Endothelial cell of umbilical vein (primary cell): ENCODE measurements around the gene GADD45G. TPM values are rescaled to one million over a fixed set of nuclear protein-coding genes. Genes with fewer than 3 reads are reported as not detected.

Experiments
- BruUV-seq: library from RNA; stranded (reverse); fragments of 400-500 nt; replicated peaks from 2 replicates; lab custom pipeline; 2021; lab: Mats Ljungman, UMichigan
- CTCF ChIA-PET: fragments of 300-600, 350-600 bp; sonication (Branson Sonifier 250); formaldehyde crosslinking; loops from one replicate; lab custom pipeline; 2021; ENCODE audit warnings: antibody characterized with exemption, inconsistent platforms; lab: Charles Lee
- POLR2A ChIA-PET: fragments of 300-600, 350-600 bp; sonication (Branson Sonifier 250); formaldehyde crosslinking; loops from one replicate; lab custom pipeline; 2021; ENCODE audit warnings: antibody characterized with exemption, inconsistent platforms; lab: Charles Lee
- DNase-seq: peaks from one replicate; pipeline ENCODE4 v3.0.0-alpha.2; 2011; ENCODE audit warnings: low read depth, low spot score
- FAIRE-seq: peaks from 2 replicates; lab custom pipeline; 2011; peaks lifted over from hg19 to GRCh38; lab: Jason Lieb, UNC
- H2AFZ ChIP-seq: 2 replicates; pipeline ENCODE4 v1.6.0; 2012; ENCODE audit warnings: low read depth, low read length, control low read depth, inconsistent platforms
- H3K27ac ChIP-seq: 2 replicates; pipeline ENCODE4 v1.5.1; 2011; ENCODE audit warnings: low read depth, mild to moderate bottlenecking, control low read depth, low read length, moderate library complexity; ENCODE audit not compliant: insufficient read depth
- H3K27me3 ChIP-seq, 2 experiments: 2 replicates each; pipeline versions ENCODE4 v1.6.0 to v1.6.1; 2011; ENCODE audit warnings: low read length in 2 of 2, mixed read lengths in 1 of 2; ENCODE audit not compliant: control insufficient read depth in 2 of 2, insufficient read depth in 2 of 2
- H3K36me3 ChIP-seq, 2 experiments: 2 replicates in 1 of 2; 3 replicates in 1 of 2; pipeline ENCODE4 v1.5.1; 2011; ENCODE audit warnings: low read length in 2 of 2, mild to moderate bottlenecking in 1 of 2, moderate library complexity in 1 of 2; ENCODE audit not compliant: control insufficient read depth in 2 of 2, insufficient read depth in 2 of 2; ENCODE audit errors: extremely low read depth in 1 of 2
- H3K4me1 ChIP-seq: 3 replicates; pipeline ENCODE4 v1.5.1; 2011; ENCODE audit warnings: mild to moderate bottlenecking, low read length; ENCODE audit not compliant: control insufficient read depth, insufficient read depth; ENCODE audit errors: extremely low read depth
- H3K4me2 ChIP-seq: 2 replicates; pipeline ENCODE4 v1.6.1; 2011; ENCODE audit warnings: low read length, control low read depth, mixed read lengths; ENCODE audit not compliant: insufficient read depth
- H3K4me3 ChIP-seq, 3 experiments: fragments of 200-600 bp in 1 of 3; sonication (generic), shearing (Covaris generic) in 1 of 3; replicated peaks in 1 of 3; 2 replicates each; pipeline ENCODE4 v1.5.1; 2011 to 2016; ENCODE audit warnings: control low read depth in 3 of 3, low read length in 3 of 3, mild to moderate bottlenecking in 2 of 3, inconsistent platforms in 1 of 3, low read depth in 1 of 3, moderate library complexity in 1 of 3; ENCODE audit not compliant: insufficient read depth in 1 of 3
- H3K79me2 ChIP-seq: 2 replicates; pipeline ENCODE4 v1.6.0; 2012; ENCODE audit warnings: low read length, inconsistent platforms; ENCODE audit not compliant: control insufficient read depth, insufficient read depth
- H3K9ac ChIP-seq: replicated peaks from 2 replicates; pipeline ENCODE3; 2011; ENCODE audit warnings: low read length, control low read depth; ENCODE audit not compliant: insufficient read depth; ENCODE audit errors: extremely low read depth
- H3K9me1 ChIP-seq: replicated peaks from 3 replicates; pipeline ENCODE4 v1.6.0; 2011; ENCODE audit warnings: mild to moderate bottlenecking, low read length; ENCODE audit not compliant: control insufficient read depth, insufficient read depth; ENCODE audit errors: extremely low read depth
- H3K9me3 ChIP-seq: replicated peaks from 2 replicates; pipeline ENCODE4 v1.5.1; 2012; ENCODE audit warnings: low read length, inconsistent platforms; ENCODE audit not compliant: control insufficient read depth, insufficient read depth
- H4K20me1 ChIP-seq: replicated peaks from 2 replicates; pipeline ENCODE3; 2011; ENCODE audit warnings: mild to moderate bottlenecking, low read length; ENCODE audit not compliant: control insufficient read depth, insufficient read depth; ENCODE audit errors: extremely low read depth
- CTCF ChIP-seq, 2 donors: IDR thresholded peaks; 1 replicate in 1 of 2; 2 replicates in 1 of 2; pipeline ENCODE4 v1.5.1; 2011; ENCODE audit warnings: low read length in 2 of 2, mild to moderate bottlenecking in 2 of 2, moderate library complexity in 2 of 2, control low read depth in 1 of 2, inconsistent platforms in 1 of 2, low read depth in 1 of 2; ENCODE audit not compliant: insufficient read depth in 1 of 2; ENCODE audit errors: extremely low read depth in 1 of 2
- EZH2 ChIP-seq: IDR thresholded peaks from 2 replicates; pipeline ENCODE4 v1.6.1; 2012; ENCODE audit warnings: borderline replicate concordance, low read depth, mild to moderate bottlenecking, moderate library complexity, low read length, inconsistent platforms; ENCODE audit not compliant: severe bottlenecking
- FOS ChIP-seq: IDR thresholded peaks from 2 replicates; pipeline ENCODE4 v1.6.1; 2011; ENCODE audit warnings: mild to moderate bottlenecking, low read length, moderate library complexity, borderline replicate concordance; ENCODE audit not compliant: insufficient read depth
- GATA2 ChIP-seq: IDR thresholded peaks from 2 replicates; pipeline ENCODE4 v1.7.0; 2011; ENCODE audit warnings: low read depth, mild to moderate bottlenecking, moderate library complexity, mixed read lengths, low read length; ENCODE audit not compliant: insufficient read length, insufficient read depth
- MAX ChIP-seq: IDR thresholded peaks from 2 replicates; pipeline ENCODE4 v1.6.1; 2011; ENCODE audit not compliant: insufficient read depth, insufficient read length
- MYC ChIP-seq: IDR thresholded peaks from one replicate; pipeline ENCODE4 v1.6.1; 2011; ENCODE audit warnings: mild to moderate bottlenecking, low read depth, low read length
- POLR2A ChIP-seq: IDR thresholded peaks from 2 replicates; pipeline ENCODE4 v1.6.1; 2012; ENCODE audit warnings: low read depth, mild to moderate bottlenecking, control low read depth, low read length
- POLR2AphosphoS5 ChIP-seq: IDR thresholded peaks from 2 replicates; pipeline ENCODE4 v1.6.1; 2012; ENCODE audit warnings: low read depth, mild to moderate bottlenecking, control low read depth, low read length, moderate library complexity; ENCODE audit not compliant: insufficient read depth
- dilution Hi-C: fragments of 300-500 bp; cut with MboI; formaldehyde crosslinking; loops from one replicate; pipeline ENCODE4 v1.15.0; 2019; ENCODE audit warnings: low sequenced_read_pairs; ENCODE audit not compliant: extremely low pct_ligation_motif_present
- intact Hi-C: fragments of 100-400 bp; cut with micrococcal nuclease; formaldehyde crosslinking; loops from one replicate; pipeline ENCODE4 v1.10.0; 2022
- polyA plus RNA-seq, 4 experiments: library from polyadenylated mRNA; depleted of rRNA in 3 of 4; stranded (reverse) in 3 of 4; unstranded in 1 of 4; fragments of >200 nt; gene quantifications; 2 replicates each; pipeline versions ENCODE4 v1.2.1 to v1.2.3, GENCODE V29; 2011 to 2012; ENCODE audit warnings: missing spikeins in 1 of 4
- total RNA-seq: library from RNA; stranded (reverse); gene quantifications from 2 replicates; pipeline ENCODE4 v1.2.3, GENCODE V29; 2021

GADD45G gene
- total and polyA plus RNA-seq, 2 donors (not counting 3 experiments of a cell fraction or from before 2014, with no cell fraction given): 0.44 to 0.64 TPM

- no peak for DNase-seq
- TF ChIP-seq POLR2AphosphoS5 (no peak), EZH2 (no peak), MYC (no peak)
- no peaks in the 10 kb centered on the region for H3K36me3 ChIP-seq
- peaks cover 5% of the 10 kb centered on the region in 2 experiments for H3K27me3 ChIP-seq
- H4K20me1 ChIP-seq: no peaks in the 10 kb centered on the region
- H2AFZ ChIP-seq: no peak overlapping the region
- H3K27ac ChIP-seq: no peak overlapping the region
- CTCF ChIA-PET: interaction anchor here (0.9 to 3.0 kb wide), 18 partner anchors 9 to 1301 kb away, joined by 3 to 249 read pairs (median 10); no protein-coding TSS in a partner anchor
- H3K4me3 ChIP-seq: no peak overlapping the region
- FAIRE-seq: no peak
- no peaks in the 10 kb centered on the region for H3K9me3 ChIP-seq
- no peak overlapping the region for H3K9ac ChIP-seq
- H3K9me1 ChIP-seq: no peaks in the 10 kb centered on the region
- BruUV-seq: no TSS peak
- no peak overlapping the region for H3K4me2 ChIP-seq
- dilution Hi-C loops (no loop called here), intact Hi-C loops (loop anchor here (5.0 kb wide), 1 partner anchor 1045 kb away; the partner anchor contains the start of gene DIRAS2)
- POLR2A ChIA-PET: no interaction called here
- no peaks in the 10 kb centered on the region for H3K79me2 ChIP-seq
- H3K4me1 ChIP-seq: no peaks in the 10 kb centered on the region
These were observed 7.8 kb upstream of the GADD45G start for GRCh38 chr9:89596937-89597555.

- Histone ChIP-seq H4K20me1 (no peaks in the 10 kb centered on the region), H3K4me1 (no peaks in the 10 kb centered on the region), H3K9me1 (no peaks in the 10 kb centered on the region), H3K4me2 (no peak overlapping the region), H3K36me3 (no peaks in the 10 kb centered on the region), H3K9ac (no peak overlapping the region), H3K79me2 (no peaks in the 10 kb centered on the region), H2AFZ (no peak overlapping the region), H3K4me3 (no peak overlapping the region), H3K27me3 (peaks cover 5% of the 10 kb centered on the region in 2 experiments), H3K9me3 (no peaks in the 10 kb centered on the region), H3K27ac (no peak overlapping the region)
- intact Hi-C loops (loop anchor here (1.0 to 5.0 kb wide), 5 partner anchors 21 to 1273 kb away; partner anchors contain the start of gene DIRAS2), dilution Hi-C loops (no loop called here)
- DNase-seq: peak; percentile 58
- peak; percentile 84 for FAIRE-seq
- no peak for TF ChIP-seq POLR2A
- no peak for TF ChIP-seq POLR2AphosphoS5
- no peak for TF ChIP-seq GATA2
- no peak for TF ChIP-seq EZH2
- peak; percentile 68 to 69 for TF ChIP-seq CTCF (IDR thresholded peaks at IDR 0.05; ENCODE audit: extremely low read depth in 1 of 2, insufficient read depth in 1 of 2, low read depth in 1 of 2, low read length in 2 of 2)
- no peak for TF ChIP-seq MAX
- no peak for TF ChIP-seq FOS
- ChIA-PET POLR2A (no interaction called here), CTCF (interaction anchor here (0.5 to 3.0 kb wide), 86 partner anchors 8 to 1829 kb away, joined by 3 to 249 read pairs (median 4); no protein-coding TSS in a partner anchor)
- BruUV-seq: no TSS peak
These were observed 7.0 kb upstream of the GADD45G start for GRCh38 chr9:89597711-89598362.
